K562 (cell line): ENCODE measurements around the gene SMIM41. TPM values are rescaled to one million over a fixed set of nuclear protein-coding genes. Genes with fewer than 3 reads are reported as not detected.

ENCODE experiments used
- BRD9 ChIP-seq: fragments of 450-650 bp; IDR thresholded peaks from 2 replicates; pipeline ENCODE4 v1.6.1; 2018; ENCODE audit warnings: low read depth; ENCODE audit not compliant: partially characterized antibody
- CC2D1A ChIP-seq: fragments of 450-650 bp; IDR thresholded peaks from 2 replicates; pipeline ENCODE4 v1.6.1; 2017; ENCODE audit warnings: mild to moderate bottlenecking
- GTF2F1 ChIP-seq: IDR thresholded peaks from 2 replicates; pipeline ENCODE4 v1.6.1; 2011; ENCODE audit warnings: low read depth, low read length, improper control_type of control experiment
- JUNB ChIP-seq: fragments of 450-650 bp; formaldehyde crosslinking; conservative IDR thresholded peaks from 2 replicates; pipeline ENCODE4 v1.4.0; 2020; ENCODE audit warnings: mild to moderate bottlenecking
- LARP7 ChIP-seq: fragments of 450-650 bp; IDR thresholded peaks from 2 replicates; pipeline ENCODE4 v1.6.1; 2016
- MAFG ChIP-seq: fragments of 450-650 bp; conservative IDR thresholded peaks from 2 replicates; pipeline ENCODE4 v1.6.1; 2016; ENCODE audit warnings: missing genetic modification characterization, missing compliant biosample characterization
- MAZ ChIP-seq, 2 experiments: fragments of 450-650 bp in 1 of 2; sonication (generic) in 1 of 2; formaldehyde crosslinking; IDR thresholded peaks in 1 of 2; conservative IDR thresholded peaks in 1 of 2; 2 replicates each; pipeline versions ENCODE4 v1.4.0 to v1.5.0; 2020; ENCODE audit warnings: mild to moderate bottlenecking in 1 of 2, missing genetic modification reagents in 1 of 2
- PHF8 ChIP-seq: fragments of 200-600 bp; sonication (generic); IDR thresholded peaks from 2 replicates; pipeline ENCODE4 v1.6.1; 2012; ENCODE audit warnings: mixed run types, mild to moderate bottlenecking, inconsistent platforms, low read length, moderate library complexity, borderline replicate concordance
- POLR2H ChIP-seq: IDR thresholded peaks from 2 replicates; pipeline ENCODE4 v1.6.1; 2016; ENCODE audit warnings: missing genetic modification characterization, low read depth, mild to moderate bottlenecking, control low read depth, missing compliant biosample characterization, moderate library complexity
- RNF2 ChIP-seq: sonication (generic); IDR thresholded peaks from 2 replicates; pipeline ENCODE4 v1.6.1; 2016
- SMARCB1 ChIP-seq: IDR thresholded peaks from 2 replicates; pipeline ENCODE4 v1.6.1; 2011; ENCODE audit warnings: improper control_type of control experiment, low read depth; ENCODE audit not compliant: insufficient read length
- STAG1 ChIP-seq: sonication (generic); formaldehyde crosslinking; IDR thresholded peaks from 2 replicates; pipeline ENCODE4 v1.5.0; 2020; ENCODE audit warnings: missing genetic modification reagents, borderline replicate concordance
- TEAD1 ChIP-seq, 2 experiments: fragments of 450-650 bp in 1 of 2; sonication (generic) in 1 of 2; formaldehyde crosslinking; IDR thresholded peaks; 2 replicates each; pipeline versions ENCODE4 v1.4.0 to v1.8.0; 2020 to 2022; ENCODE audit warnings: mild to moderate bottlenecking in 2 of 2, missing genetic modification reagents in 1 of 2
- TEAD2 ChIP-seq: fragments of 450-650 bp; IDR thresholded peaks from 2 replicates; pipeline ENCODE4 v1.6.1; 2016; ENCODE audit warnings: missing genetic modification characterization, control low read depth, missing compliant biosample characterization
- TEAD4 ChIP-seq, 2 experiments: sonication (generic) in 1 of 2; formaldehyde crosslinking in 1 of 2; IDR thresholded peaks; 2 replicates each; pipeline versions ENCODE4 v1.6.1 to v1.8.0; 2012 to 2022; ENCODE audit warnings: borderline replicate concordance in 1 of 2, inconsistent platforms in 1 of 2, low read length in 1 of 2, mild to moderate bottlenecking in 1 of 2, missing genetic modification reagents in 1 of 2
- XRCC5 ChIP-seq: fragments of 200-400 bp; formaldehyde crosslinking; IDR thresholded peaks from 2 replicates; pipeline ENCODE4 v1.6.1; 2017; ENCODE audit warnings: low read depth, mild to moderate bottlenecking, low read length
- ZBTB17 ChIP-seq: fragments of 450-650 bp; formaldehyde crosslinking; IDR thresholded peaks from 2 replicates; pipeline ENCODE4 v1.4.0; 2020; ENCODE audit warnings: mild to moderate bottlenecking
- ZNF146 ChIP-seq: IDR thresholded peaks from one replicate; pipeline ENCODE4 v1.6.1; 2018; ENCODE audit warnings: missing compliant biosample characterization; ENCODE audit not compliant: unreplicated experiment
- ZNF184 ChIP-seq: sonication (generic); formaldehyde crosslinking; IDR thresholded peaks from 2 replicates; pipeline ENCODE4 v1.5.0; 2020; ENCODE audit warnings: missing genetic modification reagents
- ZNF696 ChIP-seq: fragments of 250-450 bp; sonication (Bioruptor Pico); conservative IDR thresholded peaks from 2 replicates; pipeline ENCODE4 v1.4.0; 2020; ENCODE audit warnings: mild to moderate bottlenecking, moderate library complexity
- ZNF699 ChIP-seq: fragments of 250-450 bp; sonication (Bioruptor Pico); IDR thresholded peaks from 2 replicates; pipeline ENCODE4 v1.8.0; 2021; ENCODE audit warnings: mild to moderate bottlenecking, moderate library complexity; ENCODE audit not compliant: insufficient replicate concordance
- ZNF77 ChIP-seq: fragments of 250-450 bp; sonication (Bioruptor Pico); IDR thresholded peaks from 2 replicates; pipeline ENCODE4 v1.5.0; 2020
- ZZZ3 ChIP-seq: fragments of 450-650 bp; IDR thresholded peaks from 2 replicates; pipeline ENCODE4 v1.6.1; 2016; ENCODE audit warnings: antibody characterized with exemption, mild to moderate bottlenecking, moderate library complexity
- polyA plus RNA-seq, 8 experiments: library from polyadenylated mRNA; depleted of rRNA in 4 of 8; stranded (reverse) in 5 of 8; unstranded in 3 of 8; fragments of >200 nt; fragmentation: Nextera tagmentation in 2 of 8; fragmentation: Illumina TruSeq in 1 of 8; extraction: Ambion mirVana in 2 of 8; extraction: Trizol in 1 of 8; gene quantifications; 2 replicates each; pipeline versions ENCODE4 v1.2.1 to v1.2.3, GENCODE V29; 2011 to 2014; ENCODE audit warnings: inconsistent platforms in 1 of 8, missing spikeins in 1 of 8
- total RNA-seq, 7 experiments: library from RNA; depleted of rRNA in 6 of 7; stranded (reverse); fragments of >200 nt in 6 of 7; fragmentation: Illumina TruSeq in 2 of 7; extraction: Trizol in 2 of 7; gene quantifications; 2 replicates each; pipeline versions ENCODE4 v1.2.1 to v1.2.3, GENCODE V29; 2011 to 2021; ENCODE audit warnings: low replicate concordance in 1 of 7
- TF ChIP-seq, protein P1 (sequence below): sonication (generic); formaldehyde crosslinking; IDR thresholded peaks from 2 replicates; pipeline ENCODE4 v1.8.1; 2023; ENCODE audit warnings: mild to moderate bottlenecking, missing genetic modification reagents
- TF ChIP-seq, protein P2 (sequence below): fragments of 200-400 bp; formaldehyde crosslinking; IDR thresholded peaks from 2 replicates; pipeline ENCODE4 v1.6.1; 2017; ENCODE audit warnings: mild to moderate bottlenecking, low read depth, low read length, moderate library complexity

Gene SMIM41
- total and polyA plus RNA-seq, 9 of the 15 experiments (the other 6 are each of a cell fraction or from before 2014, with no cell fraction given): not detected

DNA sequence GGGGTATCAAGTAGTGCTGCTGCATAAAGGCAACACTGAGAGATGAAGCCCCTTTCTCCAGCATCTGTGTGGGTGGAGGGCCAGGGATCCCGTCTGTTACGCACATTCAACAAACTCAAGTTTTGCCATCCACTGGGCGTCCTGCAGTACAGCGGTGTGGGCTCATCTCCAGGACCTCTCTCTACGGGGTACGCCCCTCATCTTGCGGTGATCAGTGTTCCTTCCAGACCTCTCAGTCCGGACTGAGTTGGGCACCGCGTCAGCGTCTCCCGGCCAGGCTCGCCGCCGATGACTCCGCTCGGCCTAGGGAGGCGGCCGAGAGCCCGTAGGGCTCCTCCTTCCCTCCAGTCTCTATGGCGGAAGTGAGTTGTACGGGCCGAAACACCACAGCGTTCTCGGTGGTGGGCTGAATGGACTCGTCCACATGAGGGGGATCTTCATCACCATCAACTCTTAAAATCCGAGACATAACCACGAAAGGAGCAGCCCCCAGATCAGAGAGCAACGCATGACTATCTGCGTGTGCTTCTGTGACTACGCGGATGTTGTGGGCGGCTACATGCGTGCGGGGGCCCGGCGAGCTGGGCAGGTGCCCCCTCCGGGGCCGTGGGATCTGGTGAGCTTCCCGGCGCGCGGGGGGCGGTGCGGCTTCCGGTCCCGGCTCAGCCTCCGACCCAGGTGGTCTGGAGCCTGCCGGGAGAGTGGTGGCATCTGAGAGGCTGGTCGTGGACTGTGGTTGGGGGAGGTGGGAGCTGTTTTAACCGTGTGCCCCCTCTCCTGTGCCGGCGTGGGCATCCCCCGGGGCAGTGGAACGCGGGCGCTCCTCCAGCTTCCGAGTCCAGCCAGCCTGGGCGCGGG lies 9.9 kb upstream of the SMIM41 start, which contains the start of gene ATG101 (continued):
- TF ChIP-seq ZNF184 (CRISPR knock-in tag): no peak
- peak; percentile 79; the same call in 1 of the 2 replicates for TF ChIP-seq ZZZ3
- TF ChIP-seq ZNF699: no peak
- no peak for TF ChIP-seq ZNF146 (CRISPR knock-in tag)
- TF ChIP-seq ZBTB17 (CRISPR knock-in tag): no peak
- TF ChIP-seq TEAD2 (tag): no peak
- TF ChIP-seq, protein P1, sequence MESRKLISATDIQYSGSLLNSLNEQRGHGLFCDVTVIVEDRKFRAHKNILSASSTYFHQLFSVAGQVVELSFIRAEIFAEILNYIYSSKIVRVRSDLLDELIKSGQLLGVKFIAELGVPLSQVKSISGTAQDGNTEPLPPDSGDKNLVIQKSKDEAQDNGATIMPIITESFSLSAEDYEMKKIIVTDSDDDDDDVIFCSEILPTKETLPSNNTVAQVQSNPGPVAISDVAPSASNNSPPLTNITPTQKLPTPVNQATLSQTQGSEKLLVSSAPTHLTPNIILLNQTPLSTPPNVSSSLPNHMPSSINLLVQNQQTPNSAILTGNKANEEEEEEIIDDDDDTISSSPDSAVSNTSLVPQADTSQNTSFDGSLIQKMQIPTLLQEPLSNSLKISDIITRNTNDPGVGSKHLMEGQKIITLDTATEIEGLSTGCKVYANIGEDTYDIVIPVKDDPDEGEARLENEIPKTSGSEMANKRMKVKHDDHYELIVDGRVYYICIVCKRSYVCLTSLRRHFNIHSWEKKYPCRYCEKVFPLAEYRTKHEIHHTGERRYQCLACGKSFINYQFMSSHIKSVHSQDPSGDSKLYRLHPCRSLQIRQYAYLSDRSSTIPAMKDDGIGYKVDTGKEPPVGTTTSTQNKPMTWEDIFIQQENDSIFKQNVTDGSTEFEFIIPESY (CRISPR knock-in tag): peak; percentile 52; the same call in 1 of the 2 replicates
- TF ChIP-seq POLR2H (tag): no peak
- TF ChIP-seq TEAD4 (IDR thresholded peaks at IDR 0.05; ENCODE audit: low read length): peak; percentile 42
- no peak for TF ChIP-seq TEAD4 (CRISPR knock-in tag; IDR thresholded peaks at IDR 0.05; ENCODE audit: borderline replicate concordance)
- peak; percentile 81 for TF ChIP-seq RNF2
- peak; percentile 63 to 69; a peak in 1 of 4 replicates for TF ChIP-seq TEAD1 (CRISPR knock-in tag; IDR thresholded peaks at IDR 0.05)
- TF ChIP-seq SMARCB1: no peak
- peak; percentile 90 to 97 for TF ChIP-seq MAZ (CRISPR knock-in tag; conservative IDR thresholded peaks at IDR 0.05 in 1 of 2, IDR thresholded peaks at IDR 0.05 in 1 of 2)
- no peak for TF ChIP-seq JUNB (CRISPR knock-in tag)
- TF ChIP-seq STAG1 (CRISPR knock-in tag): no peak
- TF ChIP-seq XRCC5: peak; percentile 81; the same call in 1 of the 2 replicates
- TF ChIP-seq ZNF77: no peak
- peak; percentile 92 for TF ChIP-seq CC2D1A
- TF ChIP-seq LARP7: 0 out of 2 replicates have a peak, but pooled peaks have one; percentile 67
- TF ChIP-seq, protein P2, sequence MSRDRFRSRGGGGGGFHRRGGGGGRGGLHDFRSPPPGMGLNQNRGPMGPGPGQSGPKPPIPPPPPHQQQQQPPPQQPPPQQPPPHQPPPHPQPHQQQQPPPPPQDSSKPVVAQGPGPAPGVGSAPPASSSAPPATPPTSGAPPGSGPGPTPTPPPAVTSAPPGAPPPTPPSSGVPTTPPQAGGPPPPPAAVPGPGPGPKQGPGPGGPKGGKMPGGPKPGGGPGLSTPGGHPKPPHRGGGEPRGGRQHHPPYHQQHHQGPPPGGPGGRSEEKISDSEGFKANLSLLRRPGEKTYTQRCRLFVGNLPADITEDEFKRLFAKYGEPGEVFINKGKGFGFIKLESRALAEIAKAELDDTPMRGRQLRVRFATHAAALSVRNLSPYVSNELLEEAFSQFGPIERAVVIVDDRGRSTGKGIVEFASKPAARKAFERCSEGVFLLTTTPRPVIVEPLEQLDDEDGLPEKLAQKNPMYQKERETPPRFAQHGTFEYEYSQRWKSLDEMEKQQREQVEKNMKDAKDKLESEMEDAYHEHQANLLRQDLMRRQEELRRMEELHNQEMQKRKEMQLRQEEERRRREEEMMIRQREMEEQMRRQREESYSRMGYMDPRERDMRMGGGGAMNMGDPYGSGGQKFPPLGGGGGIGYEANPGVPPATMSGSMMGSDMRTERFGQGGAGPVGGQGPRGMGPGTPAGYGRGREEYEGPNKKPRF: no peak
- TF ChIP-seq BRD9: no peak
- no peak for TF ChIP-seq MAFG (tag)
- 0 out of 2 replicates have a peak, but pooled peaks have one; percentile 35 for TF ChIP-seq GTF2F1
- TF ChIP-seq PHF8: peak; percentile 88; the same call in 1 of the 2 replicates
- no peak for TF ChIP-seq ZNF696 (CRISPR knock-in tag)
